HEK293T (cell line): ENCODE data around the gene SPTBN5.

Source experiments
- ARNT ChIP-seq: fragments of 450-650 bp; IDR thresholded peaks from 2 replicates; pipeline ENCODE4 v1.6.1; 2017; ENCODE audit warnings: mild to moderate bottlenecking
- BHLHE40 ChIP-seq: fragments of 450-650 bp; IDR thresholded peaks from 2 replicates; pipeline ENCODE4 v1.6.1; 2016; ENCODE audit warnings: mild to moderate bottlenecking, moderate library complexity, borderline replicate concordance
- ELF4 ChIP-seq: fragments of 450-650 bp; IDR thresholded peaks from 2 replicates; pipeline ENCODE4 v1.6.1; 2017; ENCODE audit warnings: antibody characterized with exemption
- FOXK2 ChIP-seq: fragments of 450-650 bp; IDR thresholded peaks from 2 replicates; pipeline ENCODE4 v1.6.1; 2016; ENCODE audit warnings: mild to moderate bottlenecking
- FOXM1 ChIP-seq: fragments of 450-650 bp; IDR thresholded peaks from 2 replicates; pipeline ENCODE4 v1.6.1; 2017; ENCODE audit warnings: mild to moderate bottlenecking, borderline replicate concordance
- HDGF ChIP-seq: fragments of 450-650 bp; IDR thresholded peaks from 2 replicates; pipeline ENCODE4 v1.6.1; 2017; ENCODE audit warnings: antibody characterized with exemption, borderline replicate concordance
- L3MBTL2 ChIP-seq: fragments of 450-650 bp; conservative IDR thresholded peaks from 2 replicates; pipeline ENCODE4 v1.6.1; 2016; ENCODE audit warnings: mild to moderate bottlenecking
- NFRKB ChIP-seq: fragments of 450-650 bp; IDR thresholded peaks from 2 replicates; pipeline ENCODE4 v1.6.1; 2016; ENCODE audit warnings: mild to moderate bottlenecking, moderate library complexity
- PKNOX1 ChIP-seq: fragments of 450-650 bp; IDR thresholded peaks from 2 replicates; pipeline ENCODE4 v1.6.1; 2016
- SP1 ChIP-seq: fragments of 450-650 bp; IDR thresholded peaks from 2 replicates; pipeline ENCODE4 v1.6.1; 2017
- SUZ12 ChIP-seq: fragments of 450-650 bp; IDR thresholded peaks from 2 replicates; pipeline ENCODE4 v1.6.1; 2016; ENCODE audit warnings: mild to moderate bottlenecking

- TF ChIP-seq L3MBTL2 (no peak), SP1 (no peak), HDGF (no peak), BHLHE40 (no peak), ELF4 (no peak), FOXM1 (no peak), SUZ12 (no peak), PKNOX1 (no peak), ARNT (no peak), FOXK2 (no peak), NFRKB (no peak)
Measured at GRCh38 chr15:41852736-41853590, 40.9 kb downstream of the SPTBN5 start.
